ENCODE data around the gene ATP2B2.

DNA sequence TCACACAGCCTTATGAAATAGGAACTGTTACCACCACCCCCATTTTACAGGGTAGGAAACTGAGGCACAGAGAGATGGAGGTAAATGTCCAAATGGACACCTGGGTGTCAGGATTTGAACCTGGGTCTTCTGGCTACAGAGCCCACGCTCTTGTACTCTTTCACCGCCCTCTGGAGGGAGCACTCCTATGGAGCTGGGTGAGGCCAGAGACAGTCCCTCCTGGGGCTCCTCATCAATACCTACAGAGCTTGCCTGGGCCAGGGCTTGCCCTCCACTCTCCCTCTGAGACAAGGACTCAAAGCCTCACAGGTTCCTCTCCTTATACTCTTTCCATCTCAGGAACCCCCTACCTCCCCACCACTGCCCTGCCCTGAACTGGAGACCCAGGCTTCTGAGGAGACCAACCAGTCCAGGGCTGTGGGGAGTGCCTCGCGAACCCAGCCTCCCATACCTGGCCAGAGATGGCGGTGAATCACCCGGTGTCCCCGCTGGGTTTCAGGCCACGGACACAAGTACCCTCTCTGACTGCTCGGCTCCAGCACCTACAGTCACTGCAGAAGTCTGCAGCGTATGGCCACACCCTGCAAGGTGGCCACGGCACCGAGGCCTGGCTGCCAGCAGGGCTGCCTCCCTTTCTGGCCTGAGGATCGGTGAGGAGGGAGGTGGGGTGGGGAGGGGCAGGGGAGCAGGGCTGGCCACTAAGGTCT, 22.1 kb upstream of the ATP2B2 start:
- TF ChIP-seq POLR2A (IDR thresholded peaks at IDR 0.05; ENCODE audit: low read length) = no peak
- no peak for TF ChIP-seq GATA1 (IDR thresholded peaks at IDR 0.05; ENCODE audit: low read depth, low read length)

All from erythroblast (primary cell).